ENCODE results near the gene CERS4.
"Not testable (repeated sequence)": the region's sequence is repeated elsewhere in the genome, so short reads cannot be mapped to it uniquely, and the experiment has no call there.

Gene CERS4

DNA sequence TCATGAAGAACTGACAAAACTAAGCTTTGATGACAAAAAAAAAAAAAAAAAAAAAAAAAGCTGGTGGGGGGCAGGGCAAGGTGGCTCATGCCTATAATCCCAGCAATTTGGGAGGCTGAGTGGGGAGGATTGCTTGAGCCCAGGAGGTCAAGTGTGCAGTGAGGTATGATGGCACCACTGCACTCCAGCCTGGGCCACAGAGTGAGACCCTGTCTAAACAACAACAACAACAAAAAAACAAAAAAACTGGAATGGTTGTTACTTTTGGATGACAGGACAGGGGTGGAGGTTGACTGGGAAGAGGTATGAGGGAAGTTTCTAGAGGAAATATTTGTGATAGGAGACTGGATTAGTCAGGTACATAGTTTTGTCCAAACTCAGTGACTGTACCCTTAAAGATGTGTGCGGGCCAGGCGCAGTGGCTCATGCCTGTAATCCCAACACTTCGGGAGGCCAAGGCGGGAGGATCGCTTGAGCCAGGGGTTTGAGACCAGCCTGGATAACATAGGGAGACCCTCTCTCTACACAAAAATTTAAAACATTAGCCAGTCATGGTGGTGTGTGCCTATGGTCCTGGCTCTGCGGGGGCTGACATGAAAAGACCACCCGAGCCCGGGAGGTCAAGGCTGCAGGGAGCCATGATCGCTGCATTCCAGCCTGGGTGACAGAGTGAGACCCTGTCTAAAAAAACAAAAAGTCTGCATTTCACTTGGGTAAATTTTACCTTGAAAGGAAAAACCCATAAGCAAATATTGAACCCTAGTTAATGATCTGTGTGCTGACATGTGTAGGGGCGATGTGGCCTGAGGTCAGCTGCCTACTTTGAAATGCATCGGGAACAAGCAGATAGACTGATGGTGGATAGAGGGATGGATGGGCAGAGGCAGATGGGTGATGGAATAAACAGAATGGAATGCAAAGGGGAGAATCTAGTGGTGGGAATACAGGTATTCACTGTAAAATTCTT, 37.0 kb downstream of the CERS4 start:
- Histone ChIP-seq H2AFZ (ENCODE audit: low read depth, low read length) (no peak overlapping the region), H3K9me3 (ENCODE audit: insufficient read depth, low read length, severe bottlenecking) (peaks cover 8% of the 10 kb centered on the region), H3K4me2 (ENCODE audit: insufficient read depth, low read length) (no peak overlapping the region), H3K27ac (ENCODE audit: low read length) (no peak overlapping the region), H3K79me2 (ENCODE audit: insufficient read depth, low read length) (no peaks in the 10 kb centered on the region), H3K4me1 (ENCODE audit: insufficient read depth, low read length) (no peaks in the 10 kb centered on the region), H3K27me3 (ENCODE audit: insufficient read depth, low read length, poor library complexity) (no peaks in the 10 kb centered on the region), H3K9ac (ENCODE audit: low read depth, low read length) (no peak overlapping the region), H3K4me3 (ENCODE audit: low read depth in 1 of 2, low read length in 2 of 2) (no peak overlapping the region), H4K20me1 (ENCODE audit: insufficient read depth, low read length) (no peaks in the 10 kb centered on the region), H3K36me3 (ENCODE audit: insufficient read depth, low read length) (no peaks in the 10 kb centered on the region)
- no peak for TF ChIP-seq EZH2 (IDR thresholded peaks at IDR 0.05; ENCODE audit: borderline replicate concordance, low read depth, low read length, severe bottlenecking)
- TF ChIP-seq, protein P1, sequence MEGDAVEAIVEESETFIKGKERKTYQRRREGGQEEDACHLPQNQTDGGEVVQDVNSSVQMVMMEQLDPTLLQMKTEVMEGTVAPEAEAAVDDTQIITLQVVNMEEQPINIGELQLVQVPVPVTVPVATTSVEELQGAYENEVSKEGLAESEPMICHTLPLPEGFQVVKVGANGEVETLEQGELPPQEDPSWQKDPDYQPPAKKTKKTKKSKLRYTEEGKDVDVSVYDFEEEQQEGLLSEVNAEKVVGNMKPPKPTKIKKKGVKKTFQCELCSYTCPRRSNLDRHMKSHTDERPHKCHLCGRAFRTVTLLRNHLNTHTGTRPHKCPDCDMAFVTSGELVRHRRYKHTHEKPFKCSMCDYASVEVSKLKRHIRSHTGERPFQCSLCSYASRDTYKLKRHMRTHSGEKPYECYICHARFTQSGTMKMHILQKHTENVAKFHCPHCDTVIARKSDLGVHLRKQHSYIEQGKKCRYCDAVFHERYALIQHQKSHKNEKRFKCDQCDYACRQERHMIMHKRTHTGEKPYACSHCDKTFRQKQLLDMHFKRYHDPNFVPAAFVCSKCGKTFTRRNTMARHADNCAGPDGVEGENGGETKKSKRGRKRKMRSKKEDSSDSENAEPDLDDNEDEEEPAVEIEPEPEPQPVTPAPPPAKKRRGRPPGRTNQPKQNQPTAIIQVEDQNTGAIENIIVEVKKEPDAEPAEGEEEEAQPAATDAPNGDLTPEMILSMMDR (IDR thresholded peaks at IDR 0.05; ENCODE audit: borderline replicate concordance, extremely low read depth, low read length, poor library complexity, severe bottlenecking), result no peak
- ATAC-seq (ENCODE audit: insufficient read depth, low read depth) (no peak), DNase-seq (no peak)

DNA sequence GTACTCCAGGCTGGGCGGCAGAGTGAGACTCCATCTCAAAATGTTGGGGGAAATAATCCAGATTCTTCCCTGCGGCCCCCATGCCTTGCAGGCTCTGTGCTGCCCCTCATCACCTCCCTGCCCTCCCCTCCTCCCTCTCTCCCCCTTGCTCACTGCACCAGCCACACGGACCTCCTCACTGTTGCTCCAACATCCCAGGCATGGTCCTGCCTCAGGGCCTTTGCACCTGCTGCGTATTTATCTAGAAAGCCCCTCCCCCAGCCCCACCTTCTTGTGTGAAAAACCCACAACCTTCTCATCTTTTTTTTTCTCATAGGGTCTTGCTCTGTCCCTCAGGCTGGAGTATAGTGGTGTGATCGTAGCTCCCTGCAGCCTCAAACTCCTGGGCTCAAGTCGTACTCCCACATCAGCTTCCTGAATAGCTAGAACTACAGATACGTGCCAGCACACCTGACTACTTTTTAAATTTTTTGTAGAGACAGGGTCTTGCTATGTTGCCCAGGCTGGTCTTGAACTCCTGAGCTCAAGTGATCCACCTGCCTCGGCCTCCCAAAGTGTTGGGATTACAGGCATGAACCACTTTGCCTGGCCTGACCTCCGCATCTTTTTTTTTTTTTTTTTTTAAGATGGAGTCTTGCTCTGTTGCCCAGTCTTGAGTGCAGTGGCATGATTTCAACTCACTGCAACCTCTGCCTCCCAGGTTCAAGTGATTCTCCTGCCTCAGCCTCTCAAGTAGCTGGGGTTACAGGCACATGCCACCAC, 38.1 kb downstream of the CERS4 start:
- H3K9ac ChIP-seq (ENCODE audit: low read depth, low read length); H3K4me2 ChIP-seq (ENCODE audit: insufficient read depth, low read length); H3K4me3 ChIP-seq (ENCODE audit: low read depth in 1 of 2, low read length in 2 of 2); H3K9me3 ChIP-seq (ENCODE audit: insufficient read depth, low read length, severe bottlenecking); H3K79me2 ChIP-seq (ENCODE audit: insufficient read depth, low read length); H3K36me3 ChIP-seq (ENCODE audit: insufficient read depth, low read length); DNase-seq; H3K27me3 ChIP-seq (ENCODE audit: insufficient read depth, low read length, poor library complexity); H2AFZ ChIP-seq (ENCODE audit: low read depth, low read length); H3K4me1 ChIP-seq (ENCODE audit: insufficient read depth, low read length); H4K20me1 ChIP-seq (ENCODE audit: insufficient read depth, low read length); ATAC-seq (ENCODE audit: insufficient read depth, low read depth); H3K27ac ChIP-seq (ENCODE audit: low read length): not testable (repeated sequence)

DNA sequence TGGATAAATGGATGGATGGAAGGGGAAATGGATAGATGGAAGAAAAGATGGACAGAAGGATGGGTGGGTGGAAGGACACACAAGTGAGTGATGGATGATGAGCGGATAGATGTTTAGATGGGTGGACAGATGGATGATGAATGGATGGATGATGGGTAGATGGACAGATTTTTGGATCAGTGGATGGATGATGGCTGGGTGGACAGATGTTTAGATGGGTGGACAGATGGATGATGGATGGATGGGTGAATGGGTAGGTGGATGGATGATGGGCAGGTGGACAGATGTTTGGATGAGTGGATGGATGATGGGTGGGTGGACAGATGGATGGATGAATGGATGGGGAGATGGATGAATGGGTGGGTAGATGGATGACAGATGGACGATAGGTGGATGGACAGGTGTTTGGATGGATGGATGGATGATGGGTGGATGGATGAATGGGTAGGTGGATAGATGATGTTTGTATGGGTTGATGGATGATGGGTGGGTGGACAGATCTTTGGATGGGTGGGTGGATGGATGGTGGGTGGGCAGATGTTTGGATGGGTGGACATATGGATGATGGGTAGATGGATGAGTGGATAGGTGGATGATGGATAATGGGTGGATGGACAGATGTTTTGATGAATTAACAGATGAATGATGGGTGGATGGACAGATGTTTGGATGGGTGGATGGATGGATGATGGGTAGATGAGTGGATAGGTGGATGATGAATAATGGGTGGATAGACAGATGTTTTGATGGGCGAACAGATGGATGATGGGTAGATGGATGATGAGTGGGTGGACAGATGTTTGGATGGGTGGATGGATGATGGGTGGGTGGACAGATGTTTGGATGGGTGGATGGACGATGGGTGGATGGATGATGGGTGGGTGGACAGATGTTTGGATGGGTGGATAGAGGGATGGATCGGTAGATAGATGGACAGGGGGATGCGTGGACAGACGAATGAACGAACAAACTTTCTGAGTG, 39.5 kb downstream of the CERS4 start:
- Histone ChIP-seq H4K20me1 (ENCODE audit: insufficient read depth, low read length) (no peaks in the 10 kb centered on the region), H3K4me3 (ENCODE audit: low read depth in 1 of 2, low read length in 2 of 2) (no peak overlapping the region), H3K9me3 (ENCODE audit: insufficient read depth, low read length, severe bottlenecking) (peaks cover 3% of the 10 kb centered on the region), H3K79me2 (ENCODE audit: insufficient read depth, low read length) (no peaks in the 10 kb centered on the region), H3K4me1 (ENCODE audit: insufficient read depth, low read length) (peaks cover 3% of the 10 kb centered on the region; the same call in 1 of the 2 replicates), H2AFZ (ENCODE audit: low read depth, low read length) (no peak overlapping the region), H3K4me2 (ENCODE audit: insufficient read depth, low read length) (no peak overlapping the region), H3K36me3 (ENCODE audit: insufficient read depth, low read length) (no peaks in the 10 kb centered on the region), H3K9ac (ENCODE audit: low read depth, low read length) (no peak overlapping the region), H3K27ac (ENCODE audit: low read length) (no peak overlapping the region), H3K27me3 (ENCODE audit: insufficient read depth, low read length, poor library complexity) (no peaks in the 10 kb centered on the region)
- ATAC-seq (ENCODE audit: insufficient read depth, low read depth) (no peak), DNase-seq (no peak)
- TF ChIP-seq EZH2 (IDR thresholded peaks at IDR 0.05; ENCODE audit: borderline replicate concordance, low read depth, low read length, severe bottlenecking), result no peak
- TF ChIP-seq, protein P1 (IDR thresholded peaks at IDR 0.05; ENCODE audit: borderline replicate concordance, extremely low read depth, low read length, poor library complexity, severe bottlenecking), result no peak

Data from DND-41 (cell line).